NOMO-1 (cell line): ENCODE data around the gene CASTOR1.
"Not testable (repeated sequence)": the region's sequence is repeated elsewhere in the genome, so short reads cannot be mapped to it uniquely, and the experiment has no call there.

Experiments
- DNase-seq, 2 experiments: peaks; one replicate each; lab custom pipeline; 2025; ENCODE audit not compliant: unreplicated experiment in 2 of 2; lab: John Stamatoyannopoulos, UW

The CASTOR1 gene

GRCh38 chr22:30289141-30289979 is at the start of gene CASTOR1:
TSS of gene CASTOR1 (minus strand) at chr22:30289505. CDS start at chr22:30289497, 8 bp downstream.
- peak; percentile 94 to 96 for DNase-seq

- DNase-seq: no peak
Observed at GRCh38 chr22:30338802-30339201, 49.5 kb upstream of the CASTOR1 start.

GRCh38 chr22:30338341-30338740 is 49.0 kb upstream of the CASTOR1 start:
- DNase-seq: not testable (repeated sequence)

- no peak for DNase-seq
Observed at GRCh38 chr22:30337461-30337778, 48.1 kb upstream of the CASTOR1 start.

GRCh38 chr22:30336752-30337460 is 47.6 kb upstream of the CASTOR1 start:
- no peak for DNase-seq

- DNase-seq: no peak
Observed at GRCh38 chr22:30335236-30335635, 45.9 kb upstream of the CASTOR1 start.

- no peak for DNase-seq
Observed at GRCh38 chr22:30334646-30335045, 45.3 kb upstream of the CASTOR1 start.

GRCh38 chr22:30333707-30334087 is 44.4 kb upstream of the CASTOR1 start:
- no peak for DNase-seq

- no peak for DNase-seq
Observed at GRCh38 chr22:30332994-30333706, 43.8 kb upstream of the CASTOR1 start.

- DNase-seq: no peak
Observed at GRCh38 chr22:30332551-30332950, 43.2 kb upstream of the CASTOR1 start.

- no peak for DNase-seq
Observed at GRCh38 chr22:30328466-30329049, 39.3 kb upstream of the CASTOR1 start.

GRCh38 chr22:30327864-30328345 is 38.6 kb upstream of the CASTOR1 start:
- DNase-seq: no peak

- peak; percentile 88 to 97 for DNase-seq
Observed at GRCh38 chr22:30326706-30327362, 37.5 kb upstream of the CASTOR1 start, which contains the start of gene TBC1D10A. TSS of gene TBC1D10A (minus strand) at chr22:30326941. CDS start at chr22:30326881, 60 bp downstream.

GRCh38 chr22:30326255-30326705 is 37.0 kb upstream of the CASTOR1 start:
- DNase-seq: peak in 1 of 2 experiments; percentile 47

- no peak for DNase-seq
Observed at GRCh38 chr22:30325724-30326254, 36.5 kb upstream of the CASTOR1 start.

- no peak for DNase-seq
Observed at GRCh38 chr22:30325065-30325720, 35.9 kb upstream of the CASTOR1 start.

GRCh38 chr22:30324014-30324730 is 34.9 kb upstream of the CASTOR1 start:
- no peak for DNase-seq

GRCh38 chr22:30323246-30323645 is 33.9 kb upstream of the CASTOR1 start:
- DNase-seq: no peak

GRCh38 chr22:30321461-30321860 is 32.2 kb upstream of the CASTOR1 start:
- no peak for DNase-seq
